ENCODE results near the gene B3GAT2.

Gene B3GAT2

GRCh38 chr6:70843328-70843918 is 113.4 kb downstream of the B3GAT2 start:
- H3K4me1 Mint-ChIP-seq (ENCODE audit: low read depth), result no peaks in the 10 kb centered on the region
- DNase-seq (ENCODE audit: low spot score), result no peak
- no peaks in the 10 kb centered on the region for H3K9me3 Mint-ChIP-seq
- peaks cover 10% of the 10 kb centered on the region for H3K36me3 Mint-ChIP-seq (ENCODE audit: low read depth)
- H3K27ac Mint-ChIP-seq, result no peak overlapping the region
- H3K4me3 Mint-ChIP-seq, result no peak overlapping the region
- H3K27me3 Mint-ChIP-seq (ENCODE audit: low read depth), result no peaks in the 10 kb centered on the region

- H3K27me3 Mint-ChIP-seq (ENCODE audit: low read depth), result no peaks in the 10 kb centered on the region
- peaks cover 8% of the 10 kb centered on the region for H3K36me3 Mint-ChIP-seq (ENCODE audit: low read depth)
- H3K4me3 Mint-ChIP-seq, result no peak overlapping the region
- H3K4me1 Mint-ChIP-seq (ENCODE audit: low read depth), result no peaks in the 10 kb centered on the region
- no peaks in the 10 kb centered on the region for H3K9me3 Mint-ChIP-seq
- no peak overlapping the region for H3K27ac Mint-ChIP-seq
- DNase-seq (ENCODE audit: low spot score), result no peak
These were observed 114.3 kb downstream of the B3GAT2 start for GRCh38 chr6:70842541-70842940.

GRCh38 chr6:70841112-70841511 is 115.7 kb downstream of the B3GAT2 start:
- Mint-ChIP-seq H3K27ac (no peak overlapping the region), H3K4me3 (no peak overlapping the region), H3K9me3 (no peaks in the 10 kb centered on the region), H3K27me3 (ENCODE audit: low read depth) (no peaks in the 10 kb centered on the region), H3K36me3 (ENCODE audit: low read depth) (peaks cover 3% of the 10 kb centered on the region), H3K4me1 (ENCODE audit: low read depth) (no peaks in the 10 kb centered on the region)
- no peak for DNase-seq (ENCODE audit: low spot score)

- H3K4me3 Mint-ChIP-seq, result no peak overlapping the region
- no peaks in the 10 kb centered on the region for H3K9me3 Mint-ChIP-seq
- H3K27ac Mint-ChIP-seq, result no peak overlapping the region
- peaks cover 1% of the 10 kb centered on the region for H3K36me3 Mint-ChIP-seq (ENCODE audit: low read depth)
- DNase-seq (ENCODE audit: low spot score), result no peak
- H3K4me1 Mint-ChIP-seq (ENCODE audit: low read depth), result no peaks in the 10 kb centered on the region
- no peaks in the 10 kb centered on the region for H3K27me3 Mint-ChIP-seq (ENCODE audit: low read depth)
These were observed 117.3 kb downstream of the B3GAT2 start for GRCh38 chr6:70839286-70840266.

- Mint-ChIP-seq H3K4me3 (no peak overlapping the region), H3K9me3 (no peaks in the 10 kb centered on the region), H3K27me3 (ENCODE audit: low read depth) (no peaks in the 10 kb centered on the region), H3K4me1 (ENCODE audit: low read depth) (no peaks in the 10 kb centered on the region), H3K27ac (no peak overlapping the region), H3K36me3 (ENCODE audit: low read depth) (peaks cover 1% of the 10 kb centered on the region)
- DNase-seq (ENCODE audit: low spot score), result no peak
These were observed 118.0 kb downstream of the B3GAT2 start for GRCh38 chr6:70838907-70839285.

- H3K36me3 Mint-ChIP-seq (ENCODE audit: low read depth), result peaks cover 8% of the 10 kb centered on the region
- H3K4me3 Mint-ChIP-seq, result no peak overlapping the region
- H3K27me3 Mint-ChIP-seq (ENCODE audit: low read depth), result no peaks in the 10 kb centered on the region
- H3K9me3 Mint-ChIP-seq, result peaks cover 5% of the 10 kb centered on the region
- no peak for DNase-seq (ENCODE audit: low spot score)
- H3K4me1 Mint-ChIP-seq (ENCODE audit: low read depth), result no peaks in the 10 kb centered on the region
- H3K27ac Mint-ChIP-seq, result no peak overlapping the region
These were observed 122.3 kb downstream of the B3GAT2 start for GRCh38 chr6:70834520-70834919.

GRCh38 chr6:70831427-70831826 is 125.4 kb downstream of the B3GAT2 start:
- Mint-ChIP-seq H3K4me3 (no peak overlapping the region), H3K27me3 (ENCODE audit: low read depth) (no peaks in the 10 kb centered on the region), H3K36me3 (ENCODE audit: low read depth) (peaks cover 6% of the 10 kb centered on the region), H3K4me1 (ENCODE audit: low read depth) (no peaks in the 10 kb centered on the region), H3K9me3 (peaks cover 5% of the 10 kb centered on the region), H3K27ac (no peak overlapping the region)
- DNase-seq (ENCODE audit: low spot score), result no peak

- no peak overlapping the region for H3K4me3 Mint-ChIP-seq
- H3K9me3 Mint-ChIP-seq, result peaks cover 9% of the 10 kb centered on the region
- H3K4me1 Mint-ChIP-seq (ENCODE audit: low read depth), result no peaks in the 10 kb centered on the region
- no peak for DNase-seq (ENCODE audit: low spot score)
- H3K27me3 Mint-ChIP-seq (ENCODE audit: low read depth), result no peaks in the 10 kb centered on the region
- no peak overlapping the region for H3K27ac Mint-ChIP-seq
- peaks cover 11% of the 10 kb centered on the region for H3K36me3 Mint-ChIP-seq (ENCODE audit: low read depth)
These were observed 133.2 kb downstream of the B3GAT2 start for GRCh38 chr6:70823651-70824050.

GRCh38 chr6:70821751-70822150 is 135.1 kb downstream of the B3GAT2 start:
- DNase-seq (ENCODE audit: low spot score), result no peak
- Mint-ChIP-seq H3K9me3 (peaks cover 9% of the 10 kb centered on the region), H3K4me3 (no peak overlapping the region), H3K27me3 (ENCODE audit: low read depth) (no peaks in the 10 kb centered on the region), H3K27ac (no peak overlapping the region), H3K4me1 (ENCODE audit: low read depth) (no peaks in the 10 kb centered on the region), H3K36me3 (ENCODE audit: low read depth) (peaks cover 11% of the 10 kb centered on the region)

GRCh38 chr6:70820778-70821177 is 136.1 kb downstream of the B3GAT2 start:
- Mint-ChIP-seq H3K4me1 (ENCODE audit: low read depth) (no peaks in the 10 kb centered on the region), H3K27me3 (ENCODE audit: low read depth) (no peaks in the 10 kb centered on the region), H3K27ac (no peak overlapping the region)

GRCh38 chr6:70819646-70820045 is 137.2 kb downstream of the B3GAT2 start:
- no peak for DNase-seq (ENCODE audit: low spot score)
- H3K4me3 Mint-ChIP-seq, result no peak overlapping the region
- no peaks in the 10 kb centered on the region for H3K27me3 Mint-ChIP-seq (ENCODE audit: low read depth)

More at GRCh38 chr6:70820778-70821177, 136.1 kb downstream of the B3GAT2 start:
- H3K4me3 Mint-ChIP-seq, result no peak overlapping the region
- H3K9me3 Mint-ChIP-seq, result peaks cover 9% of the 10 kb centered on the region
- peaks cover 11% of the 10 kb centered on the region for H3K36me3 Mint-ChIP-seq (ENCODE audit: low read depth)
- DNase-seq (ENCODE audit: low spot score), result no peak

GRCh38 chr6:70813885-70814284 is 143.0 kb downstream of the B3GAT2 start:
- DNase-seq (ENCODE audit: low spot score), result no peak
- no peaks in the 10 kb centered on the region for H3K4me1 Mint-ChIP-seq (ENCODE audit: low read depth)
- H3K27ac Mint-ChIP-seq, result no peak overlapping the region
- no peaks in the 10 kb centered on the region for H3K27me3 Mint-ChIP-seq (ENCODE audit: low read depth)
- no peak overlapping the region for H3K4me3 Mint-ChIP-seq
- peaks cover 4% of the 10 kb centered on the region for H3K36me3 Mint-ChIP-seq (ENCODE audit: low read depth)
- H3K9me3 Mint-ChIP-seq, result no peaks in the 10 kb centered on the region

More at GRCh38 chr6:70819646-70820045, 137.2 kb downstream of the B3GAT2 start:
- Mint-ChIP-seq H3K9me3 (peaks cover 9% of the 10 kb centered on the region), H3K36me3 (ENCODE audit: low read depth) (peaks cover 11% of the 10 kb centered on the region), H3K27ac (no peak overlapping the region), H3K4me1 (ENCODE audit: low read depth) (no peaks in the 10 kb centered on the region)

- Mint-ChIP-seq H3K36me3 (ENCODE audit: low read depth) (peaks cover 4% of the 10 kb centered on the region), H3K4me1 (ENCODE audit: low read depth) (no peaks in the 10 kb centered on the region), H3K4me3 (no peak overlapping the region), H3K9me3 (no peaks in the 10 kb centered on the region), H3K27ac (no peak overlapping the region), H3K27me3 (ENCODE audit: low read depth) (no peaks in the 10 kb centered on the region)
- DNase-seq (ENCODE audit: low spot score), result no peak
These were observed 145.1 kb downstream of the B3GAT2 start for GRCh38 chr6:70811788-70812187.
